ENCODE data around the gene CDH4.

CDH4 gene

DNA sequence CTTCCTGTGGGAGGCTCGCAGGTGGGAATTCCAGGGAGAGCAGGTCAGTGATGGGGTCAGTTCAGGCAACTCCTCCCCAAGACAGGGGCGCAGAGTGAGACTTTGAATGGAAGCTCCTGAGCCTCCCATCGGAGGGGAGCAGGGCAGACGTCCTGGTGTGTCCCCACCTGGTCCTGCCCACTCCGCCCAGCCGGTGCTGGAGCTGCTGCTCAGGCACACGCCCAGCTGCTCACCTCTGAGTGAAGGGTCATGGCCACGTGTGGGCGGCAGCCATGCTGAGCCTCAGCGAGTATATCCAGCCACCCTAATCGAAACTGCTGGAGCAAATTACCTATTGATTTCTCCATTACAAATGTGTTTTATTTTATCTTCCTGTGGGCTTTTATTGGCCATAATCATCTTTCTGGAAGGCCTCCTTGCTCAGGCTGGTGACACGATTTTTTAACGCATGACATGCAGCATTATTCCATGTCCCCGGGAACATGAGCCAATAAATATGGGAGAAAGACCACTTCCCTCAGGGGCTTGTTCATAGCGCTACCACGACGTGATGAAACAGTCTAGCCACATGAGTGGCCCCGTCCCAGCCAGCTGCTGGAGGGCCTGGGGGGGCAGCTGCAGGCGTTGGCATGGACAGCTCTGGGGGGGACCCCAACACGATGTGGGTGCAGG is 665.5 kb downstream of the CDH4 start:
- no peak for DNase-seq

DNA sequence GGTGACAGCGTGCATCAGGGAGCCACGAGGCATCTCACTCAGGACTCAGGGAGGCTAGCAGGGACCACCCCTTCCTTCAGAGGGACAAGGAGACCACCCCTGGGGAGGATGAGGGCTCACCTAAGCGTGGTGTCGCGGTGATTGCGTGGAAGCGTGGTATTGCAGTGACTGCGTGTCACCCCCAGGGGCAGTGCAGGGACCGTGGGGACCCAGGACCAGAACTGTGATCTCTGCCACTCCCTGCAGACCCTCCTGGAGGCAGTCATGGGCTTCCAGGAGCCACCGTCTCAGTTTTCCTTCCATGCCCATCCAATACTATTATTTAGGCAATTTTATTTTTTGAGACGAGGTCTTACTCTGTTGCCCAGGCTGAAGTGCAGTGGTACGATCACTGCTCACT is 666.5 kb downstream of the CDH4 start:
- DNase-seq = no peak

DNA sequence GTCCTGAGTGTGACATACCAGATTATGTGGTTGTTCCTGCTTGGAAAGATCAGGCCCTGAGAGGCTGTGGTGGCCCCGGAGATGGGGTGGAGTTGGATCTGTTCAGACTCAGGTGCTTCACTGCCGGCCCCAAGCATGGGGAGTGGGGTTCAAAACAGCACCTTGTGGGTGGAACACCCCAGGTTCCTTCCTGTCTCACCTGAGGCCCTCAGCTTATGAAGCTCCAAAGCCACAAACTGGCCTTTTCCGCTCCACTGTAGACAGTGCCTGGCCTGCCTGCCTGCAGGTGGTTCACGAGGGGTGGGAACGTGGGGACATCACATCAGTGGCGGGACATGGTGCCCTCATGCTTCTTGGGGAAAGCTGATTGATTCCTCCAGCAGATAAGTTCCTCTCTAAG is 667.2 kb downstream of the CDH4 start:
- no peak for DNase-seq

DNA sequence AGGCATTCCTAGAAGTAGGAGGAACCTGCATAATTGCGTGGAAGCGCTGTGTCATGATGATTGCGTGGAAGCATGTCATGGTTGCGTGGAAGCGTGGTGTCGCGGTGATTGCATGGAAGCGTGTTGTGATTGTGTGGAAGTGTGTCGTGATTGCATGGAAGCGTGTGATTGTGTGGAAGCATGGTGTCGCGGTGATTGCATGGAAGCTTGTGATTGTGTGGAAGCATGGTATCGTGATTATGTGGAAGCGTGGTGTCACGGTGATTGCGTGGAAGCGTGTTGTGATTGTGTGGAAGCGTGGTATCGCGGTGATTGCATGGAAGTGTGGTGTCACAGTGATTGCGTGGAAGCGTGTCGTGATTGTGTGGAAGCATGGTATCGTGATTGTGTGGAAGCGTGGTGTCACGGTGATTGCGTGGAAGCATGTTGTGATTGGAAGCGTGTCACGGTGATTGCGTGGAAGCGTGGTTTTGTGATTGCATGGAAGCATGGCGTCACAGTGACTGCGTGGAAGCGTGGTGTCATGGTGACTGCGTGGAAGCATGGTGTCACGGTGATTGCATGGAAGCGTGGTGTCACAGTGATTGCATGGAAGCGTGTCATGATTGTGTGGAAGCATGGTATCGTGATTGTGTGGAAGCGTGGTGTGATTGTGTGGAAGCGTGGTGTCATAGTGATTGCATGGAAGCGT is 667.8 kb downstream of the CDH4 start:
- no peak for DNase-seq

DNA sequence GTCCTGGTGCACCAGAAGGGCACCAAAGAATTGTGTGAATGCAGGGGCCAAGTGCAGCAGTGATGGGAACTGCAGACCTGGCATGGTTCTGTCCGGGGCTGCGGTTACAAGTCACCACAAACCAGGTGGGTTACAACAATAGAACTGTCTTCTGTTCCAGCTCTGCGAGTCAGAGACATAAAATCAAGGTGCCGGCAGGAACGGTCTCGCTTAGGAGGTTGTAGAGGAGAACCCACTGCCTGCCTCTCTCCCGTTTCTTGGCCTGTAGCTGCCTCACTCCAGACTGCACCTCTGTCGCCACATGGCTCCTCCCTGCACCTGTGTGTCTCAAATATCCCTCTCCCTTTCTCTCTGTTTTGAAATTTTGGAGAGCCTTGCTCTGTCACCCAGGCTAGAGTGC is 670.4 kb downstream of the CDH4 start:
- no peak for DNase-seq

DNA sequence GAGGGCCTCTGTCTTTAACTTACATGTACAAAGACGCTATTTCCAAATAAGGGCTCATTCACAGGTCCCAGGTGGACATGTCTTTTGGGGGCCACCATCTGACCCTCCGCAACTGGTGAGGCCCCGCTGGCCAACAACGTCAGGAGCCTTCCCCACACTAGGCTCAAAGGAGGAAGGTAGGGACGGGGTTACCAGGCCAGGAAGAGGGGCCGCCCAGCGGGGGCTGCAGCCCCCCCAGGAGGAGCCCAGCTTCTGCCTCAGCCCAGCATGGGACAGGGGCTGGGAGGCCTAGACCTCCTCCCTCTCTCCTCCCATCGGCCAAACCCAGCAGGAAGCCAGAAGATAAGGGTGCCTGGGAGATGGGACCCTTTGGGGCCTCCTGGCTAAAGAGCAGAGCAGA is 670.9 kb downstream of the CDH4 start:
- DNase-seq = no peak

DNA sequence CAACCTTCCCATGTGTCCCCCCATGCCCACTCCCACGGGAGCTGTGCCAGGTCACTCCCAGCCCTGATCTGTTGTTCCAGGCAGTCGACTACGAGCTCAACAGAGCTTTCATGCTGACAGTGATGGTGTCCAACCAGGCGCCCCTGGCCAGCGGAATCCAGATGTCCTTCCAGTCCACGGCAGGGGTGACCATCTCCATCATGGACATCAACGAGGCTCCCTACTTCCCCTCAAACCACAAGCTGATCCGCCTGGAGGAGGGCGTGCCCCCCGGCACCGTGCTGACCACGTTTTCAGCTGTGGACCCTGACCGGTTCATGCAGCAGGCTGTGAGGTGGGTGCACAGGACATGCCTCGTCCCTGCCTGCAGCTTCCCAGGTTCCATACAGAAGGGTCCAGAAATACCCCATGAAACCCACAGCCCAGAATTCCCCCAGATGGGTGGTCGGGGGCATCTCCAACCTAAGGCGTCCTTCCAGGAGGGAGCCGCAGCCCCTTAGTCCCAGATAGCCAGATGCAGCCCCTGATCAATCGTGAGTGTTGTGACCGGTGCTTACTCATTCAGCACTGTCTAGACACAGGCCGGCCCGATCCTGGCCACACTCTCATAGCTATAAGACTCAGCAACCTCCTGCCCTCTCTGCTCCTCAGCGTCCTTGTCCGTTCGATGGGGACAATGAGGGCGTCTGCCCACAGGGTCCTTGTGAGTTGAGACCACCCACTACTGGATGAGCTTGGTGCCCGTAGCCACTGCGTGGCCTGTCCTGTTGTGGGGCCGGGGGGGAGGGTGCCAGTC is 671.5 kb downstream of the CDH4 start:
- DNase-seq = no peak

DNA sequence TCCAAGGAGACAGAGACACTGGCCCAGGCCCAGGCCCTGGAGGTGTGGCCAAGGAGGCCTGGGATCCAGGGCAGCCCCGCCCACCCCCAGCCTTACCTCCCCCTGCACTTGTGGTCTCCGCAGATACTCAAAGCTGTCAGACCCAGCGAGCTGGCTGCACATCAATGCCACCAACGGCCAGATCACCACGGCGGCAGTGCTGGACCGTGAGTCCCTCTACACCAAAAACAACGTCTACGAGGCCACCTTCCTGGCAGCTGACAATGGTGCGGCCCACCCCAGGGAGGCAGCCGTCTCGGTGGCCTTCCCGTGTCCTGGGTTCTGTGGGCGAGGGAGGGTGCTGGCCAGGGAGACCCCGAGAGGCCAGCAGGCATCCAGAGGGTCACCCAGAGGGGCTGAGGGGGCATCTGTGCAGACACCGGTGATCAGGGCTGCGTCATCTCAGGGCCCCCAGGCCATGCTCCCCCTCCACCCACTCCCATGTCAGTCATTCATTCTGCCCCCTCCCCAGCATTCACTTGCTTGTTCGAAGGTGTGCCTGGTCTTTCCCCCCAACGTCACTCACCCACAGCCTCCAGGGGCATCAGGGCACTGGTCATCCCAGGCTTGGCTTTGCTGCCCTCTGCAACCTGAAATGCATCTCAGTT is 672.3 kb downstream of the CDH4 start:
- no peak for DNase-seq

DNA sequence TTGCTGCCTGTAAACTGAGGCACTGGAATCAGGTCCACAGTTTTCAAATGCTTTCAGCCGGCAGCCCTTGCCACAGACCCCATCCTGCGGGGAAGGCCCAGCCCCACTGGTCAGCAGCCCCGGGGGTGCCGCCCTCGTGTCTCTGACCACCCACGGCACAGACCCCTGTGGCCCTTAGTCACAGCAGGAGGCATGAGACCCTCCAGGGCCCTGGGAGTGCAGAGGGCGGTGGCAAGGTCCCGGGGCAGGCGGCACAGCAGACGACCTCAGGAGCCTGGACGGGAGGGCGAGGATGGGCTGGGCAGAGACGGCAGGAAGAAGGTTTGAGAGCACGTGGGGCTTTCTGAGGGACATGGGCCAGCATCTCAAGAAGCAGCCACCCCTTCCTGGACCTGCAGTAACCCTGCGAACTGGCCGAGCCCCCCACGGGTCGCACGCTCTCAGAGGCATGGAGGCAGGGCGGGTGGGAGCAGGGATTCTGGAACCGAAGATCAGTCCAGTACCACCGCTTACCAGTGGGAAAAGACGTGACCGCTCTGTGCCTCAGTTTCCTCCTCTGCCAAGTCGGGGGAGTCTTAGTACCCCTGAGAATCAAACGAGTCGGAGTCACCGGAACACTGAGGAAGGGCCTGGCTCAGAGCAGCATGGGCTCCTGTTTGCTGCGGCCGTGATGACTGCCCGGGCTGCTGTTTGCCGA is 672.9 kb downstream of the CDH4 start:
- DNase-seq = no peak

DNA sequence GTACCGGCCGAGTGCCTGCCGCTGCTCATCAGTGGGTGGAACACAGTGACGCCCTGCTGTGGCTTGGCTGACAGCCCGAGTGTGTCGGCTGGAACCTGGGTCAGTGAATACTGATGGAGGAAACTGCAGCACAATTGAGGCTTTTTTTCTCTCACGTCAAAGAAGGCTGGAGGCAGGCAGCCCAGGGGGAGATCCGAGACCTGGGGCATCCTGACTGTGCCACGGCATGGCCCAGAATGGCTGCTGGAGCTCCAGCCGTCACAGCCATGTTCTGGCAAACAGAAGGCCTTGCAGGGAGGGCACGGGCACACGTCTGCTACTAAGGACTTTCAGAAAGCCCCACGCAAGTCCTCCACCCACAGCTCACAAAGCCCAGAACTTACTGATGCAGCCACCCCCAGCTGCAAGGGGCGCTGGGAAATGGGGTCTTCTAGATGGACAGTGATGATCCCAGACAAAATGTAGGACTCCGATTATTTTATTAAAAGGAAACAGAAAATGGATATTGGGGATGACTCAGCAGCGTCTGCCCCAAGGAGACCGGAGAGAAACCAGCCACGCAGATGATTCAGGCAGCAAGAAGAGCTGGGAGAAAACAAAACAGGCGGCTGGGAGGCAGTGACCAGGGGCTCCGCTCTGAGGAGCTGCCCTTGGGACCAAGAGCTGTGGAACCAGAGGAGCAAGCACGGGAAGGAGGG is 673.6 kb downstream of the CDH4 start:
- no peak for DNase-seq

DNA sequence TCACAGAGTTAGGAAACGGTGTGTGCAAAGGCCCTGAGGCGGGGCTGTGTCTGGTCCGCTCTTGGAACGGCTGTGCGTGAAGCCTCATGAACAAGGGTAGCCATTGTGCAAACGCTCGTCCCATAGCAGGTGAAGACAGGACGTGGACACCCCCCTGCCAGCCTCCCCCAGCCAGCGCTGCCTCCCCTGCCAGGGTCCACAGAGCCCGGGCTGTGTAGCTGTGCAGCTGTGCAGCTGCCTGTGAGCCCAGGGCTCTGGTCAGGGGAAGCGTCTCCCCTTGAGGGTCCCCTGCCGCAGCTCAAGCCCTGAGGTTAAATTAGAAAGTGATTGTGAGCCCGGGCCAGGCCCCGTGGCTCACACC is 674.2 kb downstream of the CDH4 start:
- no peak for DNase-seq

DNA sequence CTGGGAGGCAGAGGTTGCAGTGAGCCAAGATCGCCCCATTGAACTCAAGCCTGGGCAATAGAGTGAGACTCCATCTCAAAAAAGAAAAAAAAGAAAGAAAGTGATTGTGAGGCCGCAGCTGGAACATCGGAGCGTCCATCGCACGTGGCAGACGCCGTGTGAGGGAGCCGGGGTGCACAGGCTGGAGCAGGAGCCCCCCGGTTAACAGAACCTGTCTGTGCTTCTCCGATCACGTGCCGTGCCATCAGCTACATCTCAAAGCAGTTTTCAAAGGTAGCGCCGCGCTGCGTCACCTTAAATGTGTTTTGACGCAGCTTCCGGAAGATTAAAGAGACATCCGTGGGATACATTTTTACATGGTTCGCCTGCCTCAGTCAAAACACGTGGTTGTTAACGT is 674.7 kb downstream of the CDH4 start:
- DNase-seq = no peak

DNA sequence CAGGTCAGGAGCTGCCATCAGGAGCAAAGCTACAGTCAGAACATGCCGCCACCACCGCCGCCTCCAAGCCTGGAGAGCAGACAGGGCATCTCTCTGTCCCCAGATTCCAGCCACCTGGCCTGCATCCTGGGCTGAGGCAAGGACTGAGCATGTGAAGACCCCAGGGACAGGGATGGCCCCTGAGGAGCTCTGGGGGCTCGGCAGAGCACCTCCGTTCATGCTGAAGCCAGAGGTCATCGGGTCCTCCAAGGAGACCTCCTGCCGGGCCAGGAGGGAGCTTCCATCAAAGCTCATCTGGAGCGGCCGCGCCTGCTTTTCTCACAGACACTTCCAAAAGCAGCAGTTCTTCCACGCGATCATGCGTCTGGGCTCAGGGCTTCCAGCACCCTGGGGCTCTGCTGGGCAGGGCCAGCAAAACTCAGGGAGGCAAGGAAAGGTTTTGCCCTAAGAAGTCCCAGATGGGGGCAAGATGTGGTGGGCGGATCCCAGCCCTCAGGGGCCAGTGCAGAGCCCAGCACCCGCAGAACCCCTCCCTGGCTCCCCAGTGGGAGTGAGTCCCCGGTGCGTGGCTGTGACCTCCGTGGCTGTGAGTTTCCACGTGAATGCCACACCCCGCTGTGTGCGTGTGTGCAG is 675.2 kb downstream of the CDH4 start:
- no peak for DNase-seq

DNA sequence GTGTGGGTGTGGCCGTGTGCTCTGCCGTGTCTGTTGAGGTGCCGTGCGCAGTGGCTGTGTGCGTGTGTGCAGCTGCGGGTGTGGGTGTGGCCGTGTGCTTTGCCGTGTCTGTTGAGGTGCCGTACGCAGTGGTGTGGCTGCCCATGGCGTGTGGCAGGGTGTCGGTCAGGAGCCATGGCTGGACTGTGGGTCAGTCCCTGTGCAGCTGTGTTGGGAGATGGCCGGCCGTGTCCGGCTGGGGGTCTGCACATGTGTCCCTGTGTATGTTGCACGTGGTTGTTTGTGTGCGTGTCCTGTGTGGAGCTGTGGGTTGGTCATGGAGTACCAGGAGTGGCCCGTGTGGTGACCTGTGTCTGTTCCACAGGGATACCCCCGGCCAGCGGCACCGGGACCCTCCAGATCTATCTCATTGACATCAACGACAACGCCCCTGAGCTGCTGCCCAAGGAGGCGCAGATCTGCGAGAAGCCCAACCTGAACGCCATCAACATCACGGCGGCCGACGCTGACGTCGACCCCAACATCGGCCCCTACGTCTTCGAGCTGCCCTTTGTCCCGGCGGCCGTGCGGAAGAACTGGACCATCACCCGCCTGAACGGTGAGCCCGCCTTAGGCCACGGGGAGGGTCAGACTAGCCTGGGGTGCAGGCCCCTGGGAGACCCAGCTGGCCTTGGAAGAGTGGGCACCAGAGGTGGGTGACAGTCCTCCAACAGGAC is 675.9 kb downstream of the CDH4 start:
- DNase-seq = no peak

DNA sequence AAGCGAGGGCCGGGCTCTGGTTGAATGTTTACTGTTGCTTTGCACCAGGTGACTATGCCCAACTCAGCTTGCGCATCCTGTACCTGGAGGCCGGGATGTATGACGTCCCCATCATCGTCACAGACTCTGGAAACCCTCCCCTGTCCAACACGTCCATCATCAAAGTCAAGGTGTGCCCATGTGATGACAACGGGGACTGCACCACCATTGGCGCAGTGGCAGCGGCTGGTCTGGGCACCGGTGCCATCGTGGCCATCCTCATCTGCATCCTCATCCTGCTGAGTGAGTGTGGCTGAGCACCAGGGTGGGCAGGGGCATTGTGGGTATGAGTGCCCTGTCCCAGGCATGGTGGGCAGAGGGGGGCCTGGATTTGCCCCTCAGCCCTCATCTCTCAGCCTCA is 677.5 kb downstream of the CDH4 start:
- DNase-seq = no peak

DNA sequence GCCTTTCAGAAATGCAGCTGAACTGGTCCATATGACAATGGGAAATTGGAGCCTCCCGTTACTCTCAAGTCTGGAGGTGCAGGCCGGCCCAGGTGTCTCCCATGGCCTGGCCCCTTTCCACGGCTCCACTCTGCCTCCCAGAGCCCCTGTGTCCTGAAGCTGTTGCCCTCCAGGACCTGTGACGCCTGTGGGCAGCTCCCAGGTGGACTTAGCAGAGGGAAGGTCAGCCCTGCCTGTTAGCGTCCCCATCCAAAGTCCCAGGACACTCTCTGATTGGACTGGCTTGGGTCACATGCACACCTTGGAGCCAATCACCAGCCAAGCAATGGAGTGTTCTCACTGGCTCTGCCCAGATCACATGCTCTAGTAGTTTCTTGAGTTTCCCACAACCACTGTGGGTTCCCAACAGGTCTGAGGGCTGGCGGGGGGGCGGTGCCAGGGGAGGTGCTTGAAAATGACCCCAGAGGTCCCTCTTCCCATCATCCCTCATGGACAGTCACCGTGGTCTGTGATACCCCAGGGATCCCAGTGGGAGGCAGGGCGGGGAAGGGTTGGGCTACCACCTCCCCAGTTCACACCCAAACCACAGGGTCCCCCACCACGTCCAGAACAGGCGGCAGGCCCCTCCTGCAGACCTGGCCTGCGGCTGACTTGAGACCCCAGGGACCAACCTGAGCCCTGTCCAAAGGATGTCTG is 678.1 kb downstream of the CDH4 start:
- DNase-seq = no peak

DNA sequence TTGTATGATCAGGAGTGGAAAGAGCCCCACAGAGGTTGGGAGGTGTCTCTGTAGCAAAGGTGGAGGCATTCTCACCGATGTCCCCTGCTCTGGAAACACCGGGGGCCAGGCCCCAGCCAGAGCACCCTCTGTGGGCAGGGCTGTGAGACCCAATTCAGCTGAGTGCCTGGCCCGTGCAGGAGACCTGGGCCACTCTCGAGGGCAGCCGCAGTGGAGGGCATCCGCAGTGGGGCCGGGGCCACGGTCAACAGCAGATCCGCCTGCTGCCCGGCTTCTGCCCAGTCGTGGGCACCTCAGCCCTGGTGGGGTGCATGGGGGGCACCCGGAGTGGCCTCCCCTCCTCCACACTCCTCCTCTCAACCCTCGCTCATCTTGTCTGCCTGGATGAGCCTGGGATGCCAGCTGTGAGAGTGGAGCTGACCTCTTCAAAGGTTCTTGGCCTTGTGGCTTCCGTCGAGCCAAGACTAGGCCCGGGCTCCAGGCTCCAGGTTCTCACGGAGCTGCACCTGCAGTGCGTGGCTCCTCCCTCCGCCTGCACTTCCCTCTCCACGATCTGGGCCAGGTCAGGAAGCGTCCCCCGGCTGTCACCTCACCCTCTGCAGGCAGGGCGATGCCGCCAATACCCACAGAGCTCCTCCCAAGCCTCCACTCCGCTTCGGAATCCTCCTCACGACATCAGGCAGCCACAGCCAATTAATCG is 678.9 kb downstream of the CDH4 start:
- no peak for DNase-seq

DNA sequence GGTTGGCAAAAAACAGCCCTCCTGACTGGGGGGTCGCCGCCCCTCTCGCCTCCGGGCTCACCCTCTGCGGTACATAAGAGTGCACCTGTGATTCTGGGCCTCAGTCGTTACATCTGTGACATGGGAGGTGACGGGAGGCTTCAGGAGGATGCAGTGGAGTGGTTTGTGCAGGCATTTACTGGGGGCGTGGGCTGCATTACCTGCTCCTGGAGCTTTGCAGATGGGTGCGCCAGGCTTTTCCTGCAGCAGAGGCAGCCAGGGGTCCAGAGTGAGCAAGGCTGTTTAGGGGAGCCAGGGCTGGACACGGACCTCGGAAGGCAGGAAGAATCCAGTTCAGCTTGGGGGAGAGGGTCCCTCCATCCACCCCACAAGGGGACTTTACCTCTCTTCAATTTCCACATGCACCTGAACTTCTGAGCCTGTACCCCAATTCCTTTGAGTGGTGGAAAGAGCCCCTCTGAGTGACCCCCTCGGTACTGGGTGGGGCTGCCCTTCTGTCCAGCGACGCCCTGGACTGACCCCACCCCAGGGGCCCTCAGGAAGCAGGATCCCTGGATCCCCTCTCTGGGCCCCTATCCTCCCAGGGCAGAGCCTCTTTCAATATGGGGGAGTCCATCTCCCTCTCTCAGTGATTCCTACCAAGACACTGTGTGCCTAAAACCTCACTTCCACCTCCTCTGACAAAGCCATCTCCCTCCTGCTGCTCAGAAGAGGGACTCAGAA is 679.6 kb downstream of the CDH4 start:
- DNase-seq = no peak

DNA sequence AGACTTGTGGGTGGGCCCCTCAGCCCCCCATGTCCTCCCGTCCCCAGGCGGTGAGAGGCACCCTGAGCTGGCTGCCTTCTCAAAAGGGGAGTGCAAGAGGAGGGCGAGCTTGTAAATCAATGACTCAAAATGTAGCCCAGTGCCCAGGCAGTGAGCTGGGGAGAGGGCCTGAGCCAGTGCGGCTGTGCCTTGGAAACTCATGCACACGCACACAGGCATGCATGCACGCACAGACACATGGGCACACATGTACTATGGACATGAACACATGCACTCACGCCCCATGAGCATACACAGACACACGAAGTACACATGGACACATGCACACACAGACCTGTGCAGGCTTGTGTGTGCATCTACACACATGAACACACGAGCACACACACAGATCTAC is 680.1 kb downstream of the CDH4 start:
- no peak for DNase-seq

All from SIG-M5 (cell line).